Caco-2 (cell line): Measurements from ENCODE around the gene GNA14. TPM values are rescaled to one million over a fixed set of nuclear protein-coding genes. Genes with fewer than 3 reads are reported as not detected.

ENCODE experiments used
- BruUV-seq: library from RNA; stranded (reverse); fragments of 400-500 nt; replicated peaks from 2 replicates; lab custom pipeline; 2021; lab: Mats Ljungman, UMichigan
- CTCF ChIA-PET: fragments of 300-600 bp; sonication (Branson Sonifier 250); formaldehyde crosslinking; loops from one replicate; lab custom pipeline; 2022; ENCODE audit warnings: antibody characterized with exemption; lab: Charles Lee
- POLR2A ChIA-PET: fragments of 300-600 bp; sonication (Branson Sonifier 250); formaldehyde crosslinking; loops from one replicate; lab custom pipeline; 2022; ENCODE audit warnings: antibody characterized with exemption; lab: Charles Lee
- DNase-seq, 2 experiments: peaks; one replicate each; pipeline versions ENCODE4 v3.0.0 to v3.0.0-alpha.2; 2020 to 2022
- H3K27me3 ChIP-seq: replicated peaks from 2 replicates; pipeline ENCODE4 v1.6.0; 2011; ENCODE audit warnings: low read length; ENCODE audit not compliant: control insufficient read depth, insufficient read depth
- H3K36me3 ChIP-seq: 2 replicates; pipeline ENCODE4 v1.5.1; 2011; ENCODE audit warnings: low read length; ENCODE audit not compliant: control insufficient read depth, insufficient read depth
- H3K4me1 ChIP-seq: fragments of 250-450 bp; sonication (Bioruptor Pico); 2 replicates; pipeline ENCODE4 v1.5.1; 2020; ENCODE audit warnings: mild to moderate bottlenecking
- H3K4me3 ChIP-seq: 2 replicates; pipeline ENCODE4 v1.5.1; 2011; ENCODE audit warnings: low read depth, mild to moderate bottlenecking, control low read depth, low read length
- H3K9me3 ChIP-seq: fragments of 250-450 bp; sonication (Bioruptor Pico); 2 replicates; pipeline ENCODE4 v1.5.1; 2020; ENCODE audit warnings: mild to moderate bottlenecking, moderate library complexity
- H3K27ac Mint-ChIP-seq: one replicate; pipeline ENCODE4 v1.8.0; 2022; ENCODE audit warnings: mixed read lengths; ENCODE audit not compliant: unreplicated experiment
- H3K27me3 Mint-ChIP-seq: one replicate; pipeline ENCODE4 v1.8.0; 2022; ENCODE audit warnings: mixed read lengths; ENCODE audit not compliant: insufficient read depth, unreplicated experiment
- H3K36me3 Mint-ChIP-seq: one replicate; pipeline ENCODE4 v1.8.0; 2022; ENCODE audit warnings: mild to moderate bottlenecking, mixed read lengths; ENCODE audit not compliant: insufficient read depth, unreplicated experiment
- H3K4me1 Mint-ChIP-seq: one replicate; pipeline ENCODE4 v1.8.0; 2022; ENCODE audit warnings: low read depth, mixed read lengths; ENCODE audit not compliant: unreplicated experiment
- H3K4me3 Mint-ChIP-seq: one replicate; pipeline ENCODE4 v1.8.0; 2022; ENCODE audit warnings: mild to moderate bottlenecking, moderate library complexity, mixed read lengths; ENCODE audit not compliant: unreplicated experiment
- H3K9me3 Mint-ChIP-seq: one replicate; pipeline ENCODE4 v1.8.0; 2022; ENCODE audit warnings: mixed read lengths; ENCODE audit not compliant: unreplicated experiment
- CTCF ChIP-seq, 2 experiments: fragments of 200-600 bp in 1 of 2; IDR thresholded peaks; 1 replicate in 1 of 2; 2 replicates in 1 of 2; pipeline versions ENCODE4 v1.5.1 to v1.8.0; 2011 to 2022; ENCODE audit warnings: antibody characterized with exemption in 1 of 2, control low read depth in 1 of 2, inconsistent platforms in 1 of 2, low read depth in 1 of 2, low read length in 1 of 2, mild to moderate bottlenecking in 1 of 2, moderate library complexity in 1 of 2; ENCODE audit not compliant: insufficient read depth in 1 of 2, severe bottlenecking in 1 of 2, unreplicated experiment in 1 of 2
- intact Hi-C: fragments of 100-400 bp; cut with micrococcal nuclease; formaldehyde crosslinking; loops from one replicate; pipeline ENCODE4 v1.10.0; 2022; ENCODE audit not compliant: unreplicated experiment
- total RNA-seq: library from RNA; stranded (reverse); gene quantifications from 2 replicates; pipeline ENCODE4 v1.2.3, GENCODE V29; 2022

Gene GNA14
- total RNA-seq, 1 experiment from 2014 or later, result not detected

- no peaks in the 10 kb centered on the region for H3K27me3 Mint-ChIP-seq
- H3K4me3 ChIP-seq, result no peak overlapping the region
- H3K36me3 ChIP-seq, result no peaks in the 10 kb centered on the region
- H3K9me3 Mint-ChIP-seq, result no peaks in the 10 kb centered on the region
- DNase-seq, result no peak
- H3K4me1 Mint-ChIP-seq, result no peaks in the 10 kb centered on the region
- no peaks in the 10 kb centered on the region for H3K4me1 ChIP-seq
- ChIA-PET CTCF (no interaction called here), POLR2A (no interaction called here)
- H3K4me3 Mint-ChIP-seq, result no peak overlapping the region
- intact Hi-C loops, result no loop called here
- BruUV-seq, result no TSS peak
- H3K36me3 Mint-ChIP-seq, result no peaks in the 10 kb centered on the region
- no peak overlapping the region for H3K27ac Mint-ChIP-seq
- no peaks in the 10 kb centered on the region for H3K9me3 ChIP-seq
- H3K27me3 ChIP-seq, result no peaks in the 10 kb centered on the region
- no peak for TF ChIP-seq CTCF (IDR thresholded peaks at IDR 0.05; ENCODE audit: insufficient read depth in 1 of 2, low read depth in 1 of 2, low read length in 1 of 2, severe bottlenecking in 1 of 2, unreplicated experiment in 1 of 2)
These were observed 139.7 kb downstream of the GNA14 start for GRCh38 chr9:77508396-77508795.

- no peak for DNase-seq
- Mint-ChIP-seq H3K4me1 (no peaks in the 10 kb centered on the region), H3K27me3 (no peaks in the 10 kb centered on the region), H3K4me3 (no peak overlapping the region), H3K36me3 (no peaks in the 10 kb centered on the region), H3K9me3 (no peaks in the 10 kb centered on the region), H3K27ac (no peak overlapping the region)
- TF ChIP-seq CTCF (IDR thresholded peaks at IDR 0.05; ENCODE audit: insufficient read depth in 1 of 2, low read depth in 1 of 2, low read length in 1 of 2, severe bottlenecking in 1 of 2, unreplicated experiment in 1 of 2), result no peak
- no peaks in the 10 kb centered on the region for H3K27me3 ChIP-seq
- no peak overlapping the region for H3K4me3 ChIP-seq
- no peaks in the 10 kb centered on the region for H3K4me1 ChIP-seq
- intact Hi-C loops, result no loop called here
- BruUV-seq, result no TSS peak
- H3K9me3 ChIP-seq, result no peaks in the 10 kb centered on the region
- CTCF ChIA-PET, result no interaction called here
- no peaks in the 10 kb centered on the region for H3K36me3 ChIP-seq
- POLR2A ChIA-PET, result no interaction called here
These were observed 140.7 kb downstream of the GNA14 start for GRCh38 chr9:77507212-77507961.

GRCh38 chr9:77505232-77505631, 142.9 kb downstream of the GNA14 start:
- H3K27ac Mint-ChIP-seq, result no peak overlapping the region
- no TSS peak for BruUV-seq
- ChIA-PET CTCF (no interaction called here), POLR2A (no interaction called here)
- no peaks in the 10 kb centered on the region for H3K9me3 Mint-ChIP-seq
- no peak for TF ChIP-seq CTCF (IDR thresholded peaks at IDR 0.05; ENCODE audit: insufficient read depth in 1 of 2, low read depth in 1 of 2, low read length in 1 of 2, severe bottlenecking in 1 of 2, unreplicated experiment in 1 of 2)
- DNase-seq, result no peak
- H3K36me3 Mint-ChIP-seq, result no peaks in the 10 kb centered on the region
- Histone ChIP-seq H3K9me3 (no peaks in the 10 kb centered on the region), H3K4me3 (no peak overlapping the region), H3K4me1 (no peaks in the 10 kb centered on the region), H3K27me3 (no peaks in the 10 kb centered on the region), H3K36me3 (no peaks in the 10 kb centered on the region)
- intact Hi-C loops, result no loop called here
- H3K27me3 Mint-ChIP-seq, result no peaks in the 10 kb centered on the region
- H3K4me3 Mint-ChIP-seq, result no peak overlapping the region
- no peaks in the 10 kb centered on the region for H3K4me1 Mint-ChIP-seq
